HG02981 (cell line): Measurements from ENCODE around the gene EFNB3.

Experiments
- ATAC-seq: cut with Tn5 transposase; IDR thresholded peaks from one replicate; pipeline ENCODE4 v1.9.1; 2021; ENCODE audit warnings: mild to moderate bottlenecking, moderate library complexity; ENCODE audit not compliant: unreplicated experiment

The EFNB3 gene

DNA sequence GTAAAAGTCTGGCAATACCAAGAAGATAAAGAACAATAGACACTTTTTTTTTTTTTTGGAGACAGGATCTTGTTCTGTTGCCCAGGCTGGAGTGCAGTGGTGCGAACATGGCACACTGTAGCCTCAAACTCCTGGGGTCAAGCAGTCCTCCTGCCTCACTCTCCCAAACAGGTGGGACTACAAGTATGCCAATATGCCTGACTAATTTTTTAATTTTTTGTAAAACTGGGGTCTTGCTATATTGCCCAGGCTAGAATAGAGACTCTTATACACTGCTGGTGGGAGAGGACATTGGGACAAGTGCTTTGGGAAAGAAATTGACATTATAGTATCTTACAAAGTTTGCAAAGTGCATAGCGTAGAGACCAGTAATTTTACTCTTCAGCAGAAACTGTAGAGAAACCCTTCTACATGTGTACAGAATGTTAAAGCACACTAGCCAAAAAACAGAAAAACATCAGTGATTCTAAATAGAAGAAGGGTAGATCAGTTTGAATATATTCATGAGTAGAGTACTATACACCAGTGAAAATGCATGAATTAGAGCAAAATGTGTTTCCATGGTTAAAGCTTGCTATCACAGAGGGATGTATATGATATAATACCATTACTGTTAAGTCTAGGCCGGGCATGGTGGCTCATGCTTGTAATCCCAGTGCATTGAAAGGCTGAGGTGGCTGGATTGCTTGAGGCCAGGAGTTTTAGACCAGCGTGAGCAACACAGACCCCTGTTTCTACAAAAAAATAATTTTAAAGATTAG is 7.0 kb upstream of the EFNB3 start:
- ATAC-seq, result no peak

- no peak for ATAC-seq
These were observed 4.5 kb upstream of the EFNB3 start for GRCh38 chr17:7700510-7700909.

GRCh38 chr17:7701681-7702080 is 3.3 kb upstream of the EFNB3 start:
- no peak for ATAC-seq

GRCh38 chr17:7702776-7703175 is 2.2 kb upstream of the EFNB3 start:
- no peak for ATAC-seq

DNA sequence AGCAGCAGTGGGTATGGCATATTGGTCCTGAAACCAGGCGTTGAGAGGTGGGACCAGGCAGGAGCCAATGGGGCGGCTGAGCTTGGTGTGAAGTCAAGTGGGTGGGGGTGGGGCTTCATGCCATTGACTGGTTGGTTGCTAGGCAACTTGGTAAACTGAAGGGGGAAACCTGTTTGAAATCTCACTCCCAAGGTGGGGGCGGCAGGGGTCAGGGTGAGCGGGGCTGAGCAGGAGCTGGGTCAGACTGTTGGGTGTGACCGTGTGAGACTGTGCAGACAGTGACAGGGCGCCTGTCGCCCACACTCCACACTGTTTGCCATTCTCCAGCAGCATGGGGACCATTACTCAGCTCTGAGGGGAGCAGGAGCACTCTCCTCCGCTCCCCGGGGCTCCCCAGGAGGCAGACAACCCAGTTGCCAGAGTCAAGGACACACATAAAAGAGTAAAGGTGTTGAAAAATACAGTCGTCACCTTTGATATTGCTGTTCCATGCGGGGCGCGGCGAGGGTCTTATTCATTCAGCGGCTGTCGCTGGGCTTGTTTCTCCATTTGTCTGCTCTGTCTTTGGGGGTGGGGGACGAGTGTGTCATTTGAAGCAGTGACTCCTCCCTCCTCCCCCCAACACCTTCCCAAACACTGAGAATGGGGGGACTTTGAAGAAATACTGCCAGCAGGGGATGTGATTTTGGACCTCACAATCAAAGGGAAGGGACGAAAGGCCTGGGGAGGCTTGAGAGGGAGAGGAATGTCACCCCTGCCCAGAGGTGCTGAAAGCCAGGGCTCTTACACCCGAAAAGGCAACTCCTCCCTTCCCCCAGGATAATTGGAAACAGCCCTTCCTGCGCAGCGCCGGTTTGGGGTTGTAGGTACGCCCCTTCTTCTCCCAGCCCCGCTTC is 1.2 kb upstream of the EFNB3 start:
- ATAC-seq, result no peak

DNA sequence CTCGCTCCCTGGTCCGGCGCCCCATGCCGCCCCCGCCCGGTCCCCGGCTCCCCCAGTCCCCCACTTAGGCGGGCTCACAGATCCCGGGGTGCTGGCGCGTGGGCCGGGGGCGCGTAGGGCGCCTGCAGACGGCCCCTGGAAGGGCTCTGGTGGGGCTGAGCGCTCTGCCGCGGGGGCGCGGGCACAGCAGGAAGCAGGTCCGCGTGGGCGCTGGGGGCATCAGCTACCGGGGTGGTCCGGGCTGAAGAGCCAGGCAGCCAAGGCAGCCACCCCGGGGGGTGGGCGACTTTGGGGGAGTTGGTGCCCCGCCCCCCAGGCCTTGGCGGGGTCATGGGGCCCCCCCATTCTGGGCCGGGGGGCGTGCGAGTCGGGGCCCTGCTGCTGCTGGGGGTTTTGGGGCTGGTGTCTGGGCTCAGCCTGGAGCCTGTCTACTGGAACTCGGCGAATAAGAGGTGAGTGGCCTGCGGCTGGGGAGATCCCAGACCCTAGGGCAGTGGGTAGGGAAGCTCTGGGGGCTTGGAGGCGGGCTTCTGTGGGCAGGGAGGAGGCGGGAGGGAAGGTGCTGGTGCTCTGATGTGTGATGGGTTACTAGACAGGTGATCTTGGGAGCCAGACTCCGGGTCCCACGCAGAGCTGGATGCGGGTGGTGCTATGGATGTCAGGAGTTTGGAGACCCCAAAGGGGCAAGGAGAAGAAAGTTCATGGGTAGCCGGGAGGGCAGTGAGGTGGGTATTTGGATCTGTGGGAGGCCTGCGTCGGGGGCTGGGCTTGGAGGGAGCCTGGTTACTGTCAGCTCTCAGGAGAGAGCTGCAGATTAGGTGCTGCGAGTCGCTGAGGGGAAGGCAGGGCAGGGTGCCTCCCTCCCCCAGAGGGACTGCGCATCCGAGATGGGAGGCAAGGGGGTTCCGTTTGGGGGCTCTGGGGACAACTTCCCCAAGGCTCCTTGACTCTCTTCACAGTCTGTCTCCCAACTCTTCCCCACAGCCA is 560 bp downstream of the EFNB3 start:
- ATAC-seq, result no peak

GRCh38 chr17:7706631-7707354 is 1.8 kb downstream of the EFNB3 start:
- no peak for ATAC-seq

- no peak for ATAC-seq
These were observed 2.4 kb downstream of the EFNB3 start for GRCh38 chr17:7707446-7707845.

DNA sequence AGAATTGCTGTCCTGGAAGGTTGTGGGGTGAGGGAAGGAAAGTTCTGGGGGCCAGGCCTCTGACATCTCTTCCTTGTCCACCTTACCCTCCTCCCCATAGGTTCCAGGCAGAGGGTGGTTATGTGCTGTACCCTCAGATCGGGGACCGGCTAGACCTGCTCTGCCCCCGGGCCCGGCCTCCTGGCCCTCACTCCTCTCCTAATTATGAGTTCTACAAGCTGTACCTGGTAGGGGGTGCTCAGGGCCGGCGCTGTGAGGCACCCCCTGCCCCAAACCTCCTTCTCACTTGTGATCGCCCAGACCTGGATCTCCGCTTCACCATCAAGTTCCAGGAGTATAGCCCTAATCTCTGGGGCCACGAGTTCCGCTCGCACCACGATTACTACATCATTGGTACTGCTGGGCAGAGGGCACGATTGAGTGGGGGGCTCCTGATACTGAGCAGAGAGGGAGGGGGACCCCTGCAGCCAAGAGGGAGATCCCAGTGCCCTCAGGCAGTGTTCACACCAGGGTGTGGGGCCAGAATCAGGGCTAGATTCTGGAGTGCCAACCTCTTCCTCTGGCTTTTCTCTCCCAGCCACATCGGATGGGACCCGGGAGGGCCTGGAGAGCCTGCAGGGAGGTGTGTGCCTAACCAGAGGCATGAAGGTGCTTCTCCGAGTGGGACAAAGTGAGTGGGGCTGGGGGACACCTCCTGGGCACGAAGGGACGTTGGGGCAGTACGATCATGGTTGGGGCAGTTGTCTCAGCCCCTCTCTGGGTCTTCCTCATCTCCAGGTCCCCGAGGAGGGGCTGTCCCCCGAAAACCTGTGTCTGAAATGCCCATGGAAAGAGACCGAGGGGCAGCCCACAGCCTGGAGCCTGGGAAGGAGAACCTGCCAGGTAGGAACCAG is 3.1 kb downstream of the EFNB3 start:
- no peak for ATAC-seq

DNA sequence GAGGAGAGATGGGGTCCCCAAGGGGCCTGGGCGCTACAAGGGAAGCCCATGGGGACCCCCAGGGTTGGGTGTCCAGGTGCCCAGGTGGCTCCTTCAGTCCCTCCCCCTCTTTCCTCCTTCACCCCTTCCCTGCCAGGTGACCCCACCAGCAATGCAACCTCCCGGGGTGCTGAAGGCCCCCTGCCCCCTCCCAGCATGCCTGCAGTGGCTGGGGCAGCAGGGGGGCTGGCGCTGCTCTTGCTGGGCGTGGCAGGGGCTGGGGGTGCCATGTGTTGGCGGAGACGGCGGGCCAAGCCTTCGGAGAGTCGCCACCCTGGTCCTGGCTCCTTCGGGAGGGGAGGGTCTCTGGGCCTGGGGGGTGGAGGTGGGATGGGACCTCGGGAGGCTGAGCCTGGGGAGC is 4.0 kb downstream of the EFNB3 start:
- ATAC-seq, result no peak

DNA sequence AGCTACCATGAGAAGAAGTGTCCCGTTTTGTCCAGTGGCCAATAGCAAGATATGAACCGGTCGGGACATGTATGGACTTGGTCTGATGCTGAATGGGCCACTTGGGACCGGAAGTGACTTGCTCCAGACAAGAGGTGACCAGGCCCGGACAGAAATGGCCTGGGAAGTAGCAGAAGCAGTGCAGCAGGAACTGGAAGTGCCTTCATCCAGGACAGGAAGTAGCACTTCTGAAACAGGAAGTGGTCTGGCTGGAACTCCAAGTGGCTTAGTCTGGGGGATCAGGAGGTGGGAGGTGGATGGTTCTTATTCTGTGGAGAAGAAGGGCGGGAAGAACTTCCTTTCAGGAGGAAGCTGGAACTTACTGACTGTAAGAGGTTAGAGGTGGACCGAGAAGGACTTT is 5.3 kb downstream of the EFNB3 start:
- ATAC-seq, result no peak

DNA sequence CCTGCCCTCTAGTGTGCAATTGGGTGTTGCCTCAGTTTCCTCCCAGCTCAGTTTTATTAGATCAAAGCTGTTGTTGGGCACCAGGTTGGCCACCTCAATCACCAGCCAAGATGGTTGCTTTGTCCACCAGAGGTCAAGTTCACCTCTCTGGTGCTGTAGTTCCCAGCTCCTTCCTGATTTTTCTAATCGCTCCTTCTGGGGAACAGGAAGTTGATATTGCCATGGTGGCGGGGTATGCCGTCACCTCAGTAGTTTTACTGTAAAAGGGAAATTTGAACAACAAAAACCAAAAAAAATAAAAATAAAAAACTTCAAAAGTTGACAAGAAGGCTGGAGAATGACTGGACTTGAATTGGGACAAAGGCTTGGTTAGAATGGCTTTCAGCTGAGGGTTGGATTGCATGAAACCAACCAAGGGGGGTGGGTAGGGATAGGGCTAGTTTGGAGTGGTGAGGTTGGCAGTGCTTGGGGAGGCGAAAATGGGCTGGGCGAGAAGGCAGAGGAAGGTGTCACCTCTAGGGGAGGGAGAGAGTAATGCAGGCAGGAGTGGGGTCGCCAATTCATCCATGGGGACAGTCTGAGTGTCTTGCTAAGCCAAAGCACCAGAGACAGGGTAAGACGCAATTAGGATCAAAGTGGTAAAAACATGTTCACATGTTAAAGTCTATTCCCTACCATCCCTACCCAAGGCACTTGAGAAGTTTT is 6.2 kb downstream of the EFNB3 start:
- ATAC-seq, result no peak

- ATAC-seq, result no peak
These were observed 7.2 kb downstream of the EFNB3 start for GRCh38 chr17:7712111-7712771.

- ATAC-seq, result no peak
These were observed 8.8 kb downstream of the EFNB3 start for GRCh38 chr17:7713782-7714181.

GRCh38 chr17:7714721-7715594 is 10.0 kb downstream of the EFNB3 start:
- ATAC-seq, result no peak

DNA sequence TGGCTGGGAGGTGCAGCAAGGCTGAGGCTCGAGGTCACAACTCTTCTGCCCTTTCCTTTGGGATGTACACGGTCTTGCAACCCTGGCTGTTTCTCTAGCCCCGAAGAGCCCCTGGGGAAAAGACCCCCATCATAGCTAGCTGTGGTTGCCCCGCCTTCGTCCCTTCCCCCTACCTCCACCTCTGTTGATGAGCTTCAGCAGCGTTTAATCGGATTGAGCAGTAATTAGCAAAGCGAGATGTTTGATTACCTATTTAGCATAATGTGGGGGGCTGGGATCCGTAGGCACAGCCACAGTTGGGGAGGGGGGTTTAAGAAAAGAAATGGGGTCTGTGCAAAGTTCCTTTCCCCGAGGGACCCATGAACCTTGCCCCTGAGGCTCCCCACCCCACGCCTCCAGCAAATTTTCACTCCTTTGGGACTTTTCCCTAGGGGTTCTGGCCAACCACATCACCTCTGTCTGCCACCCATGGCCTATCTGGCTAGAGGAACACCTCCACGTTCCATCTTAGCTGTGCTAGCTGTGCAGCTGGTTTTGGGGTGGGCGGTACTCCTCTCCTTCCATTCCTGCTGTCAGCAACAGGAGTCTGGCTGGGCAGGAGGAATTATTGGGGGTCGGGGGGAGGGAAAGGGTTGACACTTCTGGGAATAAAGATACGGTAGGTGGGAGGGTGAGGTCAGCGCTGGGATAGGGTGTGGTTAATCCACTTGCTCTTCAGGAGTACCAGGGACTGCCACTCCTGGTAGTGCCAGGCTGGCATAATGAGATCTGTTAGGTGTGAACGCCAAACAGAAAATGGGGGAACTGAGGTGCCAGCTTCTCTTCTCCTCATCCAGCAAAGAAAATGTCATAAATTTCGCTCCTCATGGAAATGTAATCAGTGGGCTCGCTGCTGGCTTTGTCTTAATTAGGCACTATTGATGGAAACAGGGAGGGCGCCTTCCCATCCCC is 11.2 kb downstream of the EFNB3 start:
- ATAC-seq, result no peak
